Naive thymus-derived CD4-positive, alpha-beta T cell (primary cell): ENCODE data around the gene RYR1. TPM values are rescaled to one million over a fixed set of nuclear protein-coding genes. Genes with fewer than 3 reads are reported as not detected.

Source experiments
- ATAC-seq: fragments of 150-1000 bp; cut with Tn5 transposase; 2 replicates; pipeline ENCODE4 v1.10.0; 2021; ENCODE audit warnings: mild to moderate bottlenecking, moderate library complexity
- CTCF ChIA-PET: fragments of 350-600 bp; sonication (Branson Sonifier 250); formaldehyde crosslinking; loops from one replicate; lab custom pipeline; 2021; ENCODE audit warnings: antibody characterized with exemption; lab: Charles Lee
- POLR2A ChIA-PET: fragments of 350-600 bp; sonication (Branson Sonifier 250); formaldehyde crosslinking; loops from one replicate; lab custom pipeline; 2021; ENCODE audit warnings: antibody characterized with exemption, inconsistent platforms; lab: Charles Lee
- DNase-seq, 9 donors: peaks; one replicate each; pipeline versions ENCODE4 v3.0.0 to v3.0.0-alpha.2; 2020 to 2022; ENCODE audit warnings: mixed read lengths in 1 of 9
- H3K27ac ChIP-seq: one replicate; pipeline ENCODE4 v1.7.0; 2013; ENCODE audit warnings: mild to moderate bottlenecking, low read depth, low read length, moderate library complexity
- H3K27me3 ChIP-seq, 2 donors: one replicate each; pipeline ENCODE4 v1.7.0; 2013; ENCODE audit warnings: low read length in 2 of 2, mild to moderate bottlenecking in 2 of 2, moderate library complexity in 2 of 2; ENCODE audit not compliant: control insufficient read depth in 2 of 2, insufficient read depth in 2 of 2
- H3K36me3 ChIP-seq, 3 experiments: 1 replicate in 2 of 3; 2 replicates in 1 of 3; pipeline ENCODE4 v1.7.0; 2013; ENCODE audit warnings: low read length in 3 of 3, mild to moderate bottlenecking in 3 of 3, moderate library complexity in 1 of 3; ENCODE audit not compliant: insufficient read depth in 3 of 3, control insufficient read depth in 2 of 3
- H3K4me1 ChIP-seq, 2 donors: one replicate each; pipeline ENCODE4 v1.7.0; 2013; ENCODE audit warnings: low read length in 2 of 2, mild to moderate bottlenecking in 2 of 2, moderate library complexity in 1 of 2; ENCODE audit not compliant: control insufficient read depth in 2 of 2, insufficient read depth in 2 of 2
- H3K4me3 ChIP-seq: 2 replicates; pipeline ENCODE4 v1.7.0; 2013; ENCODE audit warnings: mild to moderate bottlenecking, low read length
- H3K9me3 ChIP-seq, 3 experiments: 1 replicate in 2 of 3; 2 replicates in 1 of 3; pipeline ENCODE4 v1.7.0; 2013; ENCODE audit warnings: low read length in 3 of 3; ENCODE audit not compliant: control insufficient read depth in 2 of 3
- H3K27ac Mint-ChIP-seq, 9 donors: one replicate each; pipeline ENCODE4 v1.8.0; 2020 to 2022; ENCODE audit warnings: mixed read lengths in 9 of 9, mild to moderate bottlenecking in 8 of 9, moderate library complexity in 5 of 9, inconsistent platforms in 2 of 9
- H3K27me3 Mint-ChIP-seq, 5 donors: one replicate each; pipeline ENCODE4 v1.8.0; 2021 to 2022; ENCODE audit warnings: mixed read lengths in 5 of 5, mild to moderate bottlenecking in 1 of 5
- H3K36me3 Mint-ChIP-seq, 5 donors: one replicate each; pipeline ENCODE4 v1.8.0; 2020 to 2022; ENCODE audit warnings: mixed read lengths in 5 of 5, mild to moderate bottlenecking in 3 of 5, inconsistent platforms in 1 of 5
- H3K4me1 Mint-ChIP-seq, 7 donors: one replicate each; pipeline ENCODE4 v1.8.0; 2020 to 2022; ENCODE audit warnings: mixed read lengths in 7 of 7, mild to moderate bottlenecking in 3 of 7, inconsistent platforms in 1 of 7
- H3K4me3 Mint-ChIP-seq, 10 donors: one replicate each; pipeline ENCODE4 v1.8.0; 2020 to 2022; ENCODE audit warnings: mild to moderate bottlenecking in 10 of 10, mixed read lengths in 10 of 10, moderate library complexity in 6 of 10, inconsistent platforms in 2 of 10
- H3K9me3 Mint-ChIP-seq, 11 donors: one replicate each; pipeline ENCODE4 v1.8.0; 2020 to 2022; ENCODE audit warnings: mixed read lengths in 11 of 11, mild to moderate bottlenecking in 4 of 11, inconsistent platforms in 1 of 11, moderate library complexity in 1 of 11
- intact Hi-C, 2 donors: fragments of 100-400 bp; cut with micrococcal nuclease; formaldehyde crosslinking; loops; one replicate each; pipeline ENCODE4 v1.15.1; 2023
- polyA plus RNA-seq, 2 donors: library from polyadenylated mRNA; unstranded; fragments of 300-500 nt; fragmentation: Illumina TruSeq; gene quantifications; one replicate each; pipeline ENCODE4 v1.2.3, GENCODE V29; 2021
- total RNA-seq, 6 experiments: library from RNA in 5 of 6; stranded (reverse) in 5 of 6; gene quantifications; 1 replicate in 5 of 6; 2 replicates in 1 of 6; pipeline ENCODE4 v1.2.3 and lab custom pipeline; 2021 to 2026

Gene RYR1
- total and polyA plus RNA-seq, 7 experiments from 2014 or later, result 0.29 to 2.6 (median 1.7) TPM; not detected in 2

DNA sequence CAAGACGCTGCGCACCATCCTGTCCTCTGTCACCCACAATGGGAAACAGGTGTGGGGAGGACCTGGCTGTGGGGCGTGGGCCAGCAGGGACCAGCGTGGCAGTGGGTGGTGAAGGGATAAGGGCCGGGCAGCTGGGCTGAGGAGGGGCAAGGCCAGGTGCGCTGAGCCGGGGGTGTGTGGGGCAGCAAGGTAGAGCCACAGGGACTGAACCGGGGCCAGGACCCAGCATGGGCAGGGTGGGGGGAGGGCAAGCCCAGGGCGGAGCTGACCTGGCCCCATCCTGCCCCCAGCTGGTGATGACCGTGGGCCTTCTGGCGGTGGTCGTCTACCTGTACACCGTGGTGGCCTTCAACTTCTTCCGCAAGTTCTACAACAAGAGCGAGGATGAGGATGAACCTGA lies 146.6 kb downstream of the RYR1 start:
- Mint-ChIP-seq H3K36me3 (no peaks in the 10 kb centered on the region), H3K27me3 (no peaks in the 10 kb centered on the region), H3K4me3 (no peak overlapping the region), H3K4me1 (peaks cover 0 to 19% (median 0%) of the 10 kb centered on the region in 7 donors), H3K9me3 (no peaks in the 10 kb centered on the region), H3K27ac (no peak overlapping the region)
- POLR2A ChIA-PET, result no interaction called here
- H3K36me3 ChIP-seq, result no peaks in the 10 kb centered on the region
- no peaks in the 10 kb centered on the region for H3K9me3 ChIP-seq
- no peaks in the 10 kb centered on the region for H3K27me3 ChIP-seq
- CTCF ChIA-PET, result interaction anchor here (0.6 kb wide), 1 partner anchor 31 kb away, joined by 3 read pairs; no protein-coding TSS in a partner anchor
- ATAC-seq (no peak), DNase-seq (no peak)
- intact Hi-C loops, result no loop called here
- H3K4me3 ChIP-seq, result no peak overlapping the region
- peaks cover 0 to 7% of the 10 kb centered on the region in 2 donors for H3K4me1 ChIP-seq
- no peak overlapping the region for H3K27ac ChIP-seq

DNA sequence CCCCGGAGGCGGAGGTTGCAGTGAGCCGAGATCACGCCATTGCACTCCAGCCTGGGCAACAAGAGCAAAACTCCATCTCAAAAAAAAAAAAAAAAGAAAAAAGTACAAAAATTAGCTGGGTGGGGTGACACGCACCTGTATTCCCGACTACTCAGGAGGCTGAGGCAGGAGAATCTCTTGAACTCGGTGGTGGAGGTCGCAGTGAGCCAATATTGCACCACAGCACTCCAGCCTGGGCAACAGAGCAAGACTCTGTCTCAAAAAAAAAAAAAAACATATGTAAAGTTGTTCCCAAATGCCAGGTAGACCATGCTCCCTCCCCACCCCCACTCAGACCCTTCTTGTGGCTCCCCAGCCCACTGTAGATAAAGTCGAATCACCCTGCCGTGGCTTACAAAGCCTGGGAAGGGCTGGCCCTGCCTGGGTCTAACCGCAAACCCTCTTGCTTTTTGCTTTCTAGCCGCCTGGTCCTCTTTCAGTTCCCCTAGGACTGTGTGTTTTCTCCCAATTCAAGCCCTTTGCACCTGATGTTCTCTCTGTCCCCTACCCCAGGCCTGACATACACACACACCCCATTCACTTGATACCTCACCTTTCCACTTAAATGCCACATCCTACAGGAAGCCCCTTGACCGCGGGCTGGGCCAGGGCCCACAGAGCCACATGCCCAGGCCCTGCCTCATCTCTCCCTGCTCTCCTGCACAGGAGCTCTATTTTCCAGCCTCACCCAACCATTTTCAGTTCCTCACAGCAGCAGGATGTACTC lies 149.9 kb downstream of the RYR1 start:
- Mint-ChIP-seq H3K4me1 (peaks cover 0 to 19% (median 4%) of the 10 kb centered on the region in 7 donors), H3K9me3 (no peaks in the 10 kb centered on the region), H3K4me3 (peak overlapping the region in 1 of 10 donors; percentile 11), H3K36me3 (peaks cover 6 to 13% (median 9%) of the 10 kb centered on the region in 5 donors), H3K27ac (peak overlapping the region in 2 of 9 donors; percentile 46 to 61), H3K27me3 (no peaks in the 10 kb centered on the region)
- no peak overlapping the region for H3K27ac ChIP-seq
- POLR2A ChIA-PET, result no interaction called here
- H3K36me3 ChIP-seq, result peaks cover 0 to 13% (median 5%) of the 10 kb centered on the region in 3 experiments
- ATAC-seq, result peak; percentile 51
- no peak overlapping the region for H3K4me3 ChIP-seq
- CTCF ChIA-PET, result no interaction called here
- H3K9me3 ChIP-seq, result no peaks in the 10 kb centered on the region
- peaks cover 0 to 7% of the 10 kb centered on the region in 2 donors for H3K4me1 ChIP-seq
- no peaks in the 10 kb centered on the region for H3K27me3 ChIP-seq
- intact Hi-C loops, result no loop called here
- no peak for DNase-seq

DNA sequence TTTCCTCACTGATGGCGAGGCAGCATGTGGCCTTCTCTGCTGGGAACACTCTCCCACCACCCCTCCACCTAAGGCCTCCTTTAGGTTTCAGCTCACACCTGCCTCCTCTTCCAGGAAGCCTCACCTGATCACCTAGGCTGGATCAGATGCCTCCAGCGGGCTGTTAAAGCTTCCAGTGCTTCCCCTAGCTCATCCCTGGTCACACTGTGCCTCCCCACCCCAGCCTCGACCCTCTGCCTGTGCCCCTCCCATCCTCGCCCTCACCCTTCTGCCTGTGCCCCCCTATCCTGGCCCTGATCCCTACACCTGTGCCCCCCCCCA lies 150.5 kb downstream of the RYR1 start:
- Histone ChIP-seq H3K27ac (no peak overlapping the region), H3K9me3 (no peaks in the 10 kb centered on the region), H3K4me3 (no peak overlapping the region), H3K27me3 (no peaks in the 10 kb centered on the region), H3K4me1 (peaks cover 0 to 7% of the 10 kb centered on the region in 2 donors), H3K36me3 (peaks cover 0 to 14% (median 5%) of the 10 kb centered on the region in 3 experiments)
- Mint-ChIP-seq H3K4me1 (peaks cover 0 to 15% (median 4%) of the 10 kb centered on the region in 7 donors), H3K36me3 (peaks cover 6 to 13% (median 9%) of the 10 kb centered on the region in 5 donors), H3K27ac (peak overlapping the region in 2 of 9 donors; percentile 46 to 61), H3K9me3 (no peaks in the 10 kb centered on the region), H3K4me3 (peak overlapping the region in 1 of 10 donors; percentile 11), H3K27me3 (no peaks in the 10 kb centered on the region)
- intact Hi-C loops, result no loop called here
- DNase-seq (no peak), ATAC-seq (no peak)
- POLR2A ChIA-PET, result no interaction called here
- CTCF ChIA-PET, result no interaction called here

DNA sequence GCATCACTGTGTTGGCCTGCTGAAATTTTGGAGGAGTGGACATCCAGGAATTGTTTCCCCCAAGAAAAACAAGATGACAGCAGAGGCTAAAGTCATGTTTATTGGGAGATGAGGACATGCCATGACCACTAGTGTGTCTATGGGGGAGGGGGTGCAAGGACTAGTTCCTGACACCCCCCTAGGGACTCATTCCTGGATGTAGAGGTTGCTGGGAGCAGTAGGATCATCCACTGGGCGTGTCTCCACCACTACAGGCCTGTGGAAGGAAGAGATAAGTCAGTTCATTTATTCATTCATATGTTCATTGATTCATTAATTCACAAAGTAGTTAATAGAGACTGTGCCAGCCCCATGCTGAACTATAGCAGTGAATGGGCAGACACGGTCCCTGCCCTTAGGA lies 154.1 kb downstream of the RYR1 start:
- ATAC-seq (no peak), DNase-seq (no peak)
- Histone ChIP-seq H3K36me3 (peaks cover 0 to 21% (median 5%) of the 10 kb centered on the region in 3 experiments), H3K27me3 (no peaks in the 10 kb centered on the region), H3K9me3 (no peaks in the 10 kb centered on the region), H3K4me1 (no peaks in the 10 kb centered on the region), H3K4me3 (no peak overlapping the region), H3K27ac (no peak overlapping the region)
- Mint-ChIP-seq H3K36me3 (peaks cover 6 to 18% (median 9%) of the 10 kb centered on the region in 5 donors), H3K4me1 (peaks cover 0 to 9% (median 4%) of the 10 kb centered on the region in 7 donors), H3K4me3 (no peak overlapping the region), H3K27ac (peak overlapping the region in 2 of 9 donors; percentile 59 to 64), H3K27me3 (no peaks in the 10 kb centered on the region), H3K9me3 (no peaks in the 10 kb centered on the region)
- intact Hi-C loops, result no loop called here
- CTCF ChIA-PET, result no interaction called here
- POLR2A ChIA-PET, result interaction anchor here (0.9 kb wide), 1 partner anchor 31 kb away, joined by 3 read pairs; the partner anchor contains the start of gene EIF3K

DNA sequence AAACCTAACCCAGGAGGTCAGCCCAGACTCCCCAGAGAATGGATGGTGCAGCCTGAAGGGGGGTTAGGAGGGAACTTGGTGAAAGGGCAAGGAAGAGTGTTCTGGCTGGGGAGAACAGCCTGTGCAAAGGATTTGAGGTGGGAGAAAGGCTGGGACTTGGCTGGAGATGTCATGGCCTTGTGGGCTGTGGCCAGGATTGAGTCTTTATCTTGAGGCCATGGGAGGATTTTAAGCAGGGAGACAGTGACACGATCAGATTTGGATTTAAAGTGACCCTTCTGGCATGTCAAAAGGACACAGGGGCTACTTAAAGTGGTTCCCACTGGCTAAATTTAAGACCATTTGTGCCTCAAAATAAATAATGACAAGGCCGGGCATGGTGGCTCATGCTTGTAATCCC lies 154.6 kb downstream of the RYR1 start:
- DNase-seq (no peak), ATAC-seq (no peak)
- ChIA-PET CTCF (no interaction called here), POLR2A (interaction anchor here (0.7 kb wide), 1 partner anchor 71 kb away, joined by 5 read pairs; no protein-coding TSS in a partner anchor)
- H3K36me3 ChIP-seq, result peaks cover 0 to 24% (median 5%) of the 10 kb centered on the region in 3 experiments
- H3K36me3 Mint-ChIP-seq, result peaks cover 6 to 18% (median 9%) of the 10 kb centered on the region in 5 donors
- intact Hi-C loops, result no loop called here
- H3K27me3 Mint-ChIP-seq, result no peaks in the 10 kb centered on the region
- peak overlapping the region in 3 of 9 donors; percentile 9 to 64 (median 59) for H3K27ac Mint-ChIP-seq
- H3K4me3 Mint-ChIP-seq, result no peak overlapping the region
- H3K4me1 ChIP-seq, result no peaks in the 10 kb centered on the region
- no peak overlapping the region for H3K4me3 ChIP-seq
- no peaks in the 10 kb centered on the region for H3K27me3 ChIP-seq
- H3K27ac ChIP-seq, result no peak overlapping the region
- no peaks in the 10 kb centered on the region for H3K9me3 ChIP-seq
- peaks cover 0 to 9% (median 4%) of the 10 kb centered on the region in 7 donors for H3K4me1 Mint-ChIP-seq
- H3K9me3 Mint-ChIP-seq, result no peaks in the 10 kb centered on the region

DNA sequence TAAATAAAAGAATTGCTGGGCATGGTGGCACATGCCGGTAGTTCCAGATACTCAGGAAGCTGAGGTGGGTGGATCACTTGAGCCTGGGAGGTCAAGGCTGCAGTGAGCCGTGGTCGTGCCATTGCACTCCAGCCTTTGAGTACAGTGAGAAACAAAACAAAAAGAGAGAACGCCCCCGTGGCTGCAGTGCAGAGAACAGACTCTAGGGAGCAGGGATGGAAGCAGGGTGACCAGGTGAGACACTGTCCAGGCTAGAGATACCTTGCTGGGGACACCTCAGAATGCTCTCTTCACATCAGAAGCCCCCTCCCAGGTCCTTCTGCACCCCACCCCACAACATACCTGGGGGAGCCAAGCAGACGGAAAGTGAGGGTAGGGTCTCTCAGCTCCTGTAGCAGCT lies 159.4 kb downstream of the RYR1 start:
- Histone ChIP-seq H3K4me3 (no peak overlapping the region), H3K4me1 (no peaks in the 10 kb centered on the region), H3K9me3 (no peaks in the 10 kb centered on the region), H3K27ac (no peak overlapping the region), H3K36me3 (peaks cover 4 to 57% (median 7%) of the 10 kb centered on the region in 3 experiments), H3K27me3 (no peaks in the 10 kb centered on the region)
- Mint-ChIP-seq H3K4me1 (peaks cover 0 to 5% (median 0%) of the 10 kb centered on the region in 7 donors), H3K27me3 (no peaks in the 10 kb centered on the region), H3K27ac (no peak overlapping the region), H3K9me3 (no peaks in the 10 kb centered on the region), H3K4me3 (no peak overlapping the region), H3K36me3 (peaks cover 2 to 35% (median 10%) of the 10 kb centered on the region in 5 donors)
- no peak for ATAC-seq
- CTCF ChIA-PET, result no interaction called here
- POLR2A ChIA-PET, result no interaction called here
- intact Hi-C loops, result no loop called here
- DNase-seq, result no peak
